Measurements from ENCODE around the gene TSSK6.

- TF ChIP-seq CTCF (IDR thresholded peaks at IDR 0.05) (no peak), POLR2A (IDR thresholded peaks at IDR 0.05) (no peak)
Measured at GRCh38 chr19:19489804-19490204, 25.5 kb downstream of the TSSK6 start.

Measured in gastroesophageal sphincter (tissue), 3 donors.